Natural killer cell (primary cell): ENCODE data around the gene PYDC1. TPM values are rescaled to one million over a fixed set of nuclear protein-coding genes. Genes with fewer than 3 reads are reported as not detected.
"Not testable (repeated sequence)": the region's sequence is repeated elsewhere in the genome, so short reads cannot be mapped to it uniquely, and the experiment has no call there.

Source experiments
- ATAC-seq, 3 donors: fragments of 150-1000 bp in 2 of 3; fragments of 200-7000 bp in 1 of 3; cut with Tn5 transposase; 1 replicate in 1 of 3; 2 replicates in 2 of 3; pipeline ENCODE4 v1.10.0; 2021; ENCODE audit warnings: mild to moderate bottlenecking in 2 of 3, moderate library complexity in 2 of 3
- DNase-seq, 2 donors: peaks; one replicate each; pipeline versions ENCODE4 v3.0.0 to v3.0.0-alpha.2; 2013 to 2021; ENCODE audit warnings: mixed read lengths in 1 of 2
- H3K27ac ChIP-seq: one replicate; pipeline ENCODE4 v1.5.1; 2013; ENCODE audit warnings: mild to moderate bottlenecking, low read length
- H3K27me3 ChIP-seq: one replicate; pipeline ENCODE4 v1.6.1; 2013; ENCODE audit warnings: low read length; ENCODE audit not compliant: control insufficient read depth, insufficient read depth
- H3K36me3 ChIP-seq: one replicate; pipeline ENCODE4 v1.6.1; 2013; ENCODE audit warnings: low read length; ENCODE audit not compliant: control insufficient read depth, insufficient read depth
- H3K4me1 ChIP-seq: one replicate; pipeline ENCODE4 v1.6.1; 2013; ENCODE audit warnings: low read length; ENCODE audit not compliant: control insufficient read depth, insufficient read depth
- H3K4me3 ChIP-seq: one replicate; pipeline ENCODE4 v1.5.1; 2013; ENCODE audit warnings: low read length
- H3K9me3 ChIP-seq: one replicate; pipeline ENCODE4 v1.6.1; 2013; ENCODE audit warnings: low read length; ENCODE audit not compliant: control insufficient read depth, insufficient read depth
- H3K27ac Mint-ChIP-seq, 2 donors: one replicate each; pipeline ENCODE4 v1.8.0; 2022; ENCODE audit warnings: mild to moderate bottlenecking in 2 of 2, mixed read lengths in 2 of 2, moderate library complexity in 1 of 2
- H3K27me3 Mint-ChIP-seq, 2 donors: one replicate each; pipeline ENCODE4 v1.8.0; 2022; ENCODE audit warnings: low read depth in 2 of 2, mixed read lengths in 2 of 2
- H3K36me3 Mint-ChIP-seq: one replicate; pipeline ENCODE4 v1.8.0; 2022; ENCODE audit warnings: mixed read lengths
- H3K4me1 Mint-ChIP-seq, 2 donors: one replicate each; pipeline ENCODE4 v1.8.0; 2022; ENCODE audit warnings: mixed read lengths in 2 of 2
- H3K4me3 Mint-ChIP-seq: one replicate; pipeline ENCODE4 v1.8.0; 2022; ENCODE audit warnings: mild to moderate bottlenecking, moderate library complexity, mixed read lengths
- H3K9me3 Mint-ChIP-seq, 2 donors: one replicate each; pipeline ENCODE4 v1.8.0; 2022; ENCODE audit warnings: mixed read lengths in 2 of 2
- WGBS: methylation state at CpG from one replicate; pipeline ENCODE4 v1.1.7; 2013; ENCODE audit warnings: missing lambda C conversion rate; ENCODE audit not compliant: insufficient coverage; 5-methylcytosine and 5-hydroxymethylcytosine counted together
- intact Hi-C: fragments of 100-400 bp; cut with micrococcal nuclease; formaldehyde crosslinking; loops from one replicate; pipeline ENCODE4 v1.14.2; 2022
- total RNA-seq, 4 donors: library from RNA; stranded (reverse); fragments of 120-200 nt in 1 of 4; gene quantifications; one replicate each; pipeline versions ENCODE4 v1.2.3 to v1.2.4, GENCODE V29; 2013 to 2022
- TF ChIP-seq, protein P1 (sequence below): fragments of 200-600 bp; IDR thresholded peaks from one replicate; pipeline ENCODE4 v1.8.0; 2022; ENCODE audit warnings: antibody characterized with exemption

Gene PYDC1
- total RNA-seq, 3 donors from 2014 or later (not counting 1 experiment from before 2014, with no cell fraction given): not detected

DNA sequence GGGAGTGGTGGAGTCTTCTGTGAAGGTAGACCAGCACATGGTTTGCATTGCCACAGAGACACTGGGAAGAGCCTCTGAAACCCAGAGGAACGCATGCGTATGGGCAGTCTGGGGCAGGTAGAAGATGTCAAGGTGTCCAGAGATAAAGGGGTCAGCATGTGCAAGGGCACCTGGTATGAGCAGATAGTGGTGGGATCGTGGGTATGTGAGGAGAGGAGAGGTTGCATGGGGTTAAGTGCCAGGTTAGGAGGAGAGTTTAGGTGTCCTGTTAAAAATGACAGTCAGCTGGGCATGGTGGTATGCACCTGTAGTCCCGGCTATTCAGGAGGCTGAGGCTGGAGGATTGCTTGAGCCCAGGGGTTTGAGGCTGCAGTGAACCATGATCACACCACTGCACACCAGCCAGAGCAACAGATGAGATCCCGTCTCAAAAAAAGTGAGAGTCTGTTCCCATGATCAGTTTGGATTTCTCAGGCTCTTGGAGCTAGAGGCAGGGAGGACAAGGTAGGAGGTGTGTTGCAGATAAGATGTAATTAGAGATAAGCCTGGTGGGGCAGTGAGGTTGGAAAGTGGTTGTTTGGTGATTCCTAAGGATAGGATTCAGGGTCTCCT is 17.4 kb downstream of the PYDC1 start:
- intact Hi-C loops: loop anchor here (5.0 kb wide), 3 partner anchors 133 to 243 kb away; partner anchors contain the start of gene ZNF843
- Histone ChIP-seq H3K27me3 (no peaks in the 10 kb centered on the region), H3K36me3 (peaks cover 26% of the 10 kb centered on the region), H3K4me3 (no peak overlapping the region), H3K9me3 (no peaks in the 10 kb centered on the region), H3K27ac (no peak overlapping the region), H3K4me1 (peaks cover 52% of the 10 kb centered on the region)
- 93% methylated on average over 5 of the region's 5 CpGs for WGBS
- Mint-ChIP-seq H3K9me3 (no peaks in the 10 kb centered on the region), H3K27me3 (no peaks in the 10 kb centered on the region), H3K27ac (peak overlapping the region; percentile 82 to 87), H3K36me3 (no peaks in the 10 kb centered on the region), H3K4me1 (peaks cover 53 to 55% of the 10 kb centered on the region in 2 donors), H3K4me3 (peak overlapping the region; percentile 52)
- DNase-seq (peak in 1 of 2 donors; percentile 13), ATAC-seq (no peak)
- TF ChIP-seq, protein P1, sequence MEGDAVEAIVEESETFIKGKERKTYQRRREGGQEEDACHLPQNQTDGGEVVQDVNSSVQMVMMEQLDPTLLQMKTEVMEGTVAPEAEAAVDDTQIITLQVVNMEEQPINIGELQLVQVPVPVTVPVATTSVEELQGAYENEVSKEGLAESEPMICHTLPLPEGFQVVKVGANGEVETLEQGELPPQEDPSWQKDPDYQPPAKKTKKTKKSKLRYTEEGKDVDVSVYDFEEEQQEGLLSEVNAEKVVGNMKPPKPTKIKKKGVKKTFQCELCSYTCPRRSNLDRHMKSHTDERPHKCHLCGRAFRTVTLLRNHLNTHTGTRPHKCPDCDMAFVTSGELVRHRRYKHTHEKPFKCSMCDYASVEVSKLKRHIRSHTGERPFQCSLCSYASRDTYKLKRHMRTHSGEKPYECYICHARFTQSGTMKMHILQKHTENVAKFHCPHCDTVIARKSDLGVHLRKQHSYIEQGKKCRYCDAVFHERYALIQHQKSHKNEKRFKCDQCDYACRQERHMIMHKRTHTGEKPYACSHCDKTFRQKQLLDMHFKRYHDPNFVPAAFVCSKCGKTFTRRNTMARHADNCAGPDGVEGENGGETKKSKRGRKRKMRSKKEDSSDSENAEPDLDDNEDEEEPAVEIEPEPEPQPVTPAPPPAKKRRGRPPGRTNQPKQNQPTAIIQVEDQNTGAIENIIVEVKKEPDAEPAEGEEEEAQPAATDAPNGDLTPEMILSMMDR: no peak

DNA sequence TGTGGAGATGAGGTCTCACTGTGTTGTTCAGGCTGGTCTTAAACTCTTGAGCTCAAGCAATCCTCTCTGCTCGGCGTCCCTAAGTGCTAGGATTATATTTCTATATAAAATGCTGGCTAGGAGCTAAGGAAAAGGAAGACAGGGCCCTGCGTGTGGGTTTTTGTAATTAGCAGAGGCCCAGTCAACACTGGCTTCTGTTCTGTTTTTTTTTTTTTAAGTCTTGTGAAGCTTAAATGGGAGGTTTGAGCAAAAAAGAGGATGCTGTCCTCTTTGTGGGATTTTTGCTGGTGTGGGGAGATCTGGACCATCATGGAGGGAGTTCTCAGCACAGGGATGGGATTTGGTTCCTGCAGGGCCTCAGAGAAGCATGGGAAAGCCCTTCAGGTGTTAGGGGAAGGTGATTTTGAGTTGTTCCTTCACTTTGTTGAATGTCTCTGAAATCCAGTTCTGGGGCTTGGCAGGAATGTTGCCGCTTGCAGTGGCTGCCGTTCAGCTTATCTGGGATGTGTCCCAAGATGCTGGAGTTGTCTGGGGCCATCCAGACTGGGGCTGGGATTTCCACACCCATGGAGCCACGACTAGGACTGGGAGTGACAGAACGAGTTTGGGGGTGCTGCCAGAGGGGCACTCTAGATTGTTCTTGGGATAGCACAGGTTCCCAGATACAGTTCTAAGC is 18.6 kb downstream of the PYDC1 start:
- Mint-ChIP-seq H3K36me3 (no peaks in the 10 kb centered on the region), H3K4me3 (no peak overlapping the region), H3K9me3 (no peaks in the 10 kb centered on the region), H3K4me1 (peaks cover 55 to 57% of the 10 kb centered on the region in 2 donors), H3K27me3 (no peaks in the 10 kb centered on the region), H3K27ac (peak overlapping the region; percentile 71 to 87)
- DNase-seq (peak in 1 of 2 donors; percentile 7), ATAC-seq (no peak)
- Histone ChIP-seq H3K36me3 (peaks cover 38% of the 10 kb centered on the region), H3K27me3 (no peaks in the 10 kb centered on the region), H3K4me3 (no peak overlapping the region), H3K4me1 (peaks cover 52% of the 10 kb centered on the region), H3K9me3 (no peaks in the 10 kb centered on the region), H3K27ac (no peak overlapping the region)
- TF ChIP-seq, protein P1: no peak
- WGBS: 80% methylated on average over 7 of the region's 7 CpGs
- intact Hi-C loops: no loop called here

DNA sequence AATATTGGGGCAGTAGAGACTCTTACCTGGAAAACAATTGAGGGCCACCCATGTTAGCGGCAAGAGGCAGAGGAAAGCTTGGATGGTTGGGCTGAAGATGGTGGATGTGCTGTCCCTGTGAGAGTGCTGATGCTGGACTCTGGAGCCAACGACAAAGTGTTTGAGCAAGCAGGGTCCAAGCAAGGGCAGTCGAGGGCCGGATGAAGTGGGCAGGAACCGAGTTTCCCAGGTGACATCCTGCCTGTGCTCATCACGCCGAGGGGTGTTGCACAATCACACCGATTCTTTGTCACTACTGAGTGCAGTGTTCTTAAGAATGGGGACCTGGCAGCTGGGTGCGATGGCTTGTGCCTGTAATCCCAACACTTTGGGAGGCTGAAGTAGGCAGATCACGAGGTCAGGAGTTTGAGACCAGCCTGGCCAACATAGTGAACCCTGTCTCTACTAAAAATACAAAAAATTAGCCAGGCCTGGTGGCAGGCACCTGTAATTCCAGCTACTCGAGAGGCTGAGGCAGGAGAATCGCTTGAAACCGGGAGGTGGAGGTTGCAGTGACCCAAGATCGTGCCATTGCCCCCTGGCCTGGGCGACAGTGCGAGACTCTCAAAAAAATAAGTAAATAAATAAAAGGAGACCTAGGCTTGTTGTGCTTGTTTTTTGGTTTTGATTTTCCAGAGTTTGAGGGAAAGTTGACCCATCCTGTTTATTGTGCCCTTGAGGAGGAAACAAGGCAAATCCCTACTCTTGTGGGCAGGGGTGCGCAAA is 20.4 kb downstream of the PYDC1 start:
- peak in 1 of 2 donors; percentile 17 for DNase-seq
- Histone ChIP-seq H3K27me3 (no peaks in the 10 kb centered on the region), H3K27ac (no peak overlapping the region), H3K4me1 (peaks cover 40% of the 10 kb centered on the region), H3K9me3 (no peaks in the 10 kb centered on the region), H3K4me3 (no peak overlapping the region), H3K36me3 (peaks cover 56% of the 10 kb centered on the region)
- no peaks in the 10 kb centered on the region for H3K9me3 Mint-ChIP-seq
- no peaks in the 10 kb centered on the region for H3K27me3 Mint-ChIP-seq
- no peak overlapping the region for H3K4me3 Mint-ChIP-seq
- H3K4me1 Mint-ChIP-seq: peaks cover 54 to 56% of the 10 kb centered on the region in 2 donors
- WGBS: 82% methylated on average over 16 of the region's 17 CpGs
- no peak for ATAC-seq
- H3K36me3 Mint-ChIP-seq: peaks cover 4% of the 10 kb centered on the region
- H3K27ac Mint-ChIP-seq: peak overlapping the region; percentile 70 to 80
- intact Hi-C loops: no loop called here
- TF ChIP-seq, protein P1: no peak

DNA sequence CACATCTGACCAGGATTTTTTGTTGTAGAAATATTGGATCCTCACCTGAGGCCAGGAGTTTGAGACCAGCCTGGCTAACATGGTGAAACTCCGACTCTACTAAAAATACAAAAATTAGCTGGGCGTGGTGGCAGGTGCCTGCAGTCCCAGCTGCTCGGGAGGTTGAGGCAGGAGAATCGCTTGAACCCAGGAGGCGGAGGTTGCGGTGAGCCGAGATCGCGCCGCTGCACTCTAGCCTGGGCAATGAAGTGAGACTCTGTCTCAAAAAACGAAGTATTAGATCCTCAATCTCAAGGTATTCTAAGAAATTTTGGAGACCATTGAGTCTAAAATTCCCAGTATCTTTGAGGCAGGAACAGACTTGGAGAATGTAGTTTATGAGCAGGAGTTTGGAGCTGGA is 21.1 kb downstream of the PYDC1 start:
- H3K36me3 Mint-ChIP-seq: peaks cover 11% of the 10 kb centered on the region

More for the DNA sequence above, 21.1 kb downstream of the PYDC1 start:
- H3K27me3 ChIP-seq, H3K9me3 Mint-ChIP-seq, H3K4me3 ChIP-seq, DNase-seq, ATAC-seq, H3K27ac ChIP-seq, H3K4me3 Mint-ChIP-seq, H3K9me3 ChIP-seq, intact Hi-C loops, H3K27me3 Mint-ChIP-seq: not testable (repeated sequence)
- Mint-ChIP-seq H3K27ac (peak overlapping the region; percentile 70 to 80), H3K4me1 (peaks cover 54 to 56% of the 10 kb centered on the region in 2 donors)
- WGBS: 98% methylated on average over 11 of the region's 11 CpGs
- Histone ChIP-seq H3K36me3 (peaks cover 63% of the 10 kb centered on the region), H3K4me1 (peaks cover 33% of the 10 kb centered on the region)
